ENCODE measurements around the gene FGGY. TPM values are rescaled to one million over a fixed set of nuclear protein-coding genes. Genes with fewer than 3 reads are reported as not detected.

Gene FGGY
- total RNA-seq, 2 experiments from 2014 or later: 11.9 to 13.6 TPM

DNA sequence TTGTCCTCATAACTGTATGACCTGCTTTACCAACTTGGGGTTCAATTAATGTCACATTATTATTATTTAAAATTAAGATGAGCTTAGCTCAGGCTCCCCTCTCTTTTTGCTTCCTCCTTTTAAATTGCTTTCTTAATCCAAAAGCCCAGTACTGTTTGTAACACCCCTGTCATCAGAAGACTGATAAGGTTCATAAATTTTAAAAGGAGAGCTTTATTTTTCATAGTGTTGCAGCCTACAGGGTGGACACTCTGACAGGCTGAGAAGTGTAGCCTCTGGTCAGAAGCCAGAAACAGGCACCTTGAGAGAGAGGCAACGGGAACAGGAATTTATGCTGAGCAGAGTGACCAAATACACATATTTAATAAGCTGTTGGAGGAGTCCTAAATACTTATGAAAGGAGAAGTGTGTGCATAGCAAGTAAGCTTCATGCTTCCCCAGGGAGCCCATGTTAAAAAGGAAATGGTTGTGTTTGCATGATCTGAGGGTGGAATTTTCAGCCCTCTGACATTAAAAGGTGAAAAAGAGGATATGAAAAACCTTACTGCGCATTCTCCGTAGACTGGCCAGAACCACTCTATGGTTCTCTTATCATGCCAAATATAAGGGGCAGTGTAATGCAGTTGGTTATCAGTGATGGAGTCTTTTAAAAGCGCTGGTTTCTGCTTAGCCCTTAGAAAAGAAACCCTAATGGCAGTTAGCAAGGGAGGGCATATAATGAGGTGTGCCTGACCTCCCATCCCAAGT lies 30.5 kb upstream of the FGGY start:
- TF ChIP-seq, protein P1, sequence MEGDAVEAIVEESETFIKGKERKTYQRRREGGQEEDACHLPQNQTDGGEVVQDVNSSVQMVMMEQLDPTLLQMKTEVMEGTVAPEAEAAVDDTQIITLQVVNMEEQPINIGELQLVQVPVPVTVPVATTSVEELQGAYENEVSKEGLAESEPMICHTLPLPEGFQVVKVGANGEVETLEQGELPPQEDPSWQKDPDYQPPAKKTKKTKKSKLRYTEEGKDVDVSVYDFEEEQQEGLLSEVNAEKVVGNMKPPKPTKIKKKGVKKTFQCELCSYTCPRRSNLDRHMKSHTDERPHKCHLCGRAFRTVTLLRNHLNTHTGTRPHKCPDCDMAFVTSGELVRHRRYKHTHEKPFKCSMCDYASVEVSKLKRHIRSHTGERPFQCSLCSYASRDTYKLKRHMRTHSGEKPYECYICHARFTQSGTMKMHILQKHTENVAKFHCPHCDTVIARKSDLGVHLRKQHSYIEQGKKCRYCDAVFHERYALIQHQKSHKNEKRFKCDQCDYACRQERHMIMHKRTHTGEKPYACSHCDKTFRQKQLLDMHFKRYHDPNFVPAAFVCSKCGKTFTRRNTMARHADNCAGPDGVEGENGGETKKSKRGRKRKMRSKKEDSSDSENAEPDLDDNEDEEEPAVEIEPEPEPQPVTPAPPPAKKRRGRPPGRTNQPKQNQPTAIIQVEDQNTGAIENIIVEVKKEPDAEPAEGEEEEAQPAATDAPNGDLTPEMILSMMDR (IDR thresholded peaks at IDR 0.05): no peak
- intact Hi-C loops (cut with micrococcal nuclease): no loop called here
- Mint-ChIP-seq H3K9me3 (no peaks in the 10 kb centered on the region), H3K36me3 (ENCODE audit: low read depth) (no peaks in the 10 kb centered on the region), H3K4me1 (ENCODE audit: low read depth) (no peaks in the 10 kb centered on the region), H3K4me3 (no peak overlapping the region), H3K27ac (no peak overlapping the region), H3K27me3 (peaks cover 9% of the 10 kb centered on the region)
- POLR2A ChIA-PET: interaction anchor here (1.3 kb wide), 1 partner anchor 11 kb away, joined by 3 read pairs; no protein-coding TSS in a partner anchor
- ATAC-seq (no peak), DNase-seq (no peak)
- CTCF ChIA-PET: no interaction called here

DNA sequence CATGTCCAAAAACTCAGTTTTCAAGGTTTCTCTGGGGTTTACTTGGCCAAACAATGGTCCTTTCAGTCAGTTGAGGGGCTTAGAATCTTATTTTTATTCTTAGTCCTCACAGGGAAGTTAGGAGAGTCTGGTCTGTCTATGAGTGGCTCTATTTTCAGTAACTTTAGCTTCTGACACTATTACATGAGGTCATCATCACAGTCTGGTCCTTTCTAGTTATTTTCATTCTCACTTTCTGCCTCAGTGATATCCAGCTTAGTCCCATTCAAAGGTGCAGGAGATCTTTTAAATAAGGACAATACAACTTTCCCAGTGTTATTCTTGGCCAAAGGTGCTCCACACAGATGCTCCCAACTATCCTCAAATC lies 30.0 kb upstream of the FGGY start:
- no peak overlapping the region for H3K27ac Mint-ChIP-seq
- ATAC-seq (no peak), DNase-seq (no peak)
- no peak overlapping the region for H3K4me3 Mint-ChIP-seq
- H3K4me1 Mint-ChIP-seq (ENCODE audit: low read depth): peaks cover 1% of the 10 kb centered on the region
- peaks cover 9% of the 10 kb centered on the region for H3K27me3 Mint-ChIP-seq
- POLR2A ChIA-PET: interaction anchor here (1.3 kb wide), 1 partner anchor 10 kb away, joined by 3 read pairs; no protein-coding TSS in a partner anchor
- H3K36me3 Mint-ChIP-seq (ENCODE audit: low read depth): no peaks in the 10 kb centered on the region
- CTCF ChIA-PET: interaction anchor here (1.1 kb wide), 1 partner anchor 432 kb away, joined by 3 read pairs; no protein-coding TSS in a partner anchor
- intact Hi-C loops (cut with micrococcal nuclease): no loop called here
- TF ChIP-seq, protein P1 (IDR thresholded peaks at IDR 0.05): no peak
- H3K9me3 Mint-ChIP-seq: no peaks in the 10 kb centered on the region

DNA sequence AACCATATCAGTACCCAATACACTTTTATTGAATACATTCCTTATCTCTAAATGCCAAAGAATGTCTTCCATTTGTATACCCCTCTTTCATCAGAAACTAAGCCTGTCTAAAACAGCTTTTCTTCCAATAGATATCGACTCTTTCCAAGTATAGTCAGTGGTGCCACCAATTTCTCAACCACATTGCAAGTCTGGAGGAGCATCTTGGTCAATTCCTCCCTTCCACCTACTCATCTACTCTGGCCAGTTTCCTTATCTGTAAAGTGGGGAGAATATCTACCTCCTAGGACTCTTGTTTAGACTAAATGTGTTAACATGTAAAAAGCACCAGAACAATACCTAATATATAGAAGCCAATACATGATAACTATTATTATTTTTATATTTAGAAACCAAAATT lies 28.5 kb upstream of the FGGY start:
- no peak overlapping the region for H3K27ac Mint-ChIP-seq
- H3K9me3 Mint-ChIP-seq: no peaks in the 10 kb centered on the region
- peaks cover 11% of the 10 kb centered on the region for H3K4me1 Mint-ChIP-seq (ENCODE audit: low read depth)
- no peaks in the 10 kb centered on the region for H3K36me3 Mint-ChIP-seq (ENCODE audit: low read depth)
- intact Hi-C loops (cut with micrococcal nuclease): no loop called here
- peaks cover 9% of the 10 kb centered on the region for H3K27me3 Mint-ChIP-seq
- no peak for DNase-seq
- TF ChIP-seq, protein P1 (IDR thresholded peaks at IDR 0.05): no peak
- ATAC-seq: no peak
- CTCF ChIA-PET: no interaction called here
- POLR2A ChIA-PET: no interaction called here
- no peak overlapping the region for H3K4me3 Mint-ChIP-seq

DNA sequence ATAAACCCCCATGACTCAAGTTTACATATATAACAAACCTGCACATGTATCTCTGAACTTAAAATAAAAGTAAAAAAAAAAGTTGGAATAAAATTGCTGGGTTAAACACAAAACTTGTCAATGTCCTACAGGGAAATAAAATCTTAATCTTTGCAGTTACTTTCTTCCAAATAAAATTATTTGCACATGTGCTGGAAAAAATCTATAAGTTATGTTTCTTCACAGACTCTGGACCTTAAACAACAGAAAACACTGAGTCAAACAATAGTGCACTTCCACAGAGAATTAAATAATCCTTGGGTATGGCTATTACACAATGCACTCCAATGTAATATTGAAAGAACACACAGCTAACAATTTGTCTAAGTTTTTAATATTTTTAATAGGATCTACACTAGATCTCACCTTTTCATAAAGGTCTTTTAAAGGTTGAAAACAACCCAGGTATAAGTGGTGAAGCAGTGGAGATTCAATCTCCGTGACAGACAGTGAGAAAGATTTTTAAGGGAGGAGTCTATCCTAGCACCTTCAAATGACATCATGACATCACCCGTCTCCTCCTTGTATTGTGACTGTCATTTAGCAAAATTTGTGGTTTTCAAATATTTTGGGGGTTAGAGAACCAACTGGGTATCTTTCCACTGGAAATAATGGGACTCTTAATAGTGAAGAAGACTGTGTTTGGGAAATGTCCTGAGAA lies 25.2 kb upstream of the FGGY start:
- Mint-ChIP-seq H3K4me3 (no peak overlapping the region), H3K27me3 (peaks cover 11% of the 10 kb centered on the region), H3K27ac (no peak overlapping the region), H3K9me3 (no peaks in the 10 kb centered on the region), H3K36me3 (ENCODE audit: low read depth) (no peaks in the 10 kb centered on the region), H3K4me1 (ENCODE audit: low read depth) (peaks cover 15% of the 10 kb centered on the region)
- ChIA-PET POLR2A (no interaction called here), CTCF (interaction anchor here (1.2 kb wide), 2 partner anchors 12 to 24 kb away, joined by 3 to 4 read pairs; no protein-coding TSS in a partner anchor)
- TF ChIP-seq, protein P1 (IDR thresholded peaks at IDR 0.05): no peak
- intact Hi-C loops (cut with micrococcal nuclease): no loop called here
- ATAC-seq: peak; percentile 45
- no peak for DNase-seq

DNA sequence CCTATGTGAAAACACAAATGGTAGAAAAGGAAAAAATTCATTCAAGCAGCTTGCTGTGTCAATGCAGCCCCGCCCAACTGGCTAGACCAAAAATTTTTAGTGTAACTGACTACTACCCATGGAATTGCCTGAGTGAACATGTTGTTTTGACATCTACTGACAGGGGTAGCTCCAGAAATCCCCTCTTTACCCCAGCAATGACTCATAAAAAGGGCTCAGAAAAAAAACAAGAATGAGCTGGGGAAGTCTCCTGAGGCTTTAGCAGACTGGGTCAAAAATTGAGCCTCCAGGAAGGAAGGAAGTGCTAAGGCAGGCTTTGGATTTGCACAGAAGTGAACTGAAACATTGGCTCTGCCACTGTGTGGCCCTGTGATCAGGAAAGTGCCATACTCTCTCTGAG lies 24.4 kb upstream of the FGGY start:
- intact Hi-C loops (cut with micrococcal nuclease): no loop called here
- Mint-ChIP-seq H3K4me1 (ENCODE audit: low read depth) (peaks cover 15% of the 10 kb centered on the region), H3K4me3 (no peak overlapping the region), H3K36me3 (ENCODE audit: low read depth) (no peaks in the 10 kb centered on the region), H3K27me3 (peaks cover 11% of the 10 kb centered on the region), H3K9me3 (no peaks in the 10 kb centered on the region), H3K27ac (no peak overlapping the region)
- TF ChIP-seq, protein P1 (IDR thresholded peaks at IDR 0.05): no peak
- DNase-seq: peak; percentile 33
- CTCF ChIA-PET: interaction anchor here (1.2 kb wide), 2 partner anchors 13 to 25 kb away, joined by 3 to 4 read pairs; no protein-coding TSS in a partner anchor
- peak; percentile 82 for ATAC-seq
- POLR2A ChIA-PET: no interaction called here
